Stimulated activated CD4-positive, alpha-beta T cell treated with anti-CD3 and anti-CD28 coated beads, Interleukin-1b, Interleukin-23, amount 100 ng/mL, for 48 hours (primary cell): ENCODE measurements around the gene C6orf62.
"Not testable (repeated sequence)": the region's sequence is repeated elsewhere in the genome, so short reads cannot be mapped to it uniquely, and the experiment has no call there.

Experiments
- DNase-seq: peaks from one replicate; pipeline ENCODE4 v3.0.0-alpha.2; 2020

C6orf62 gene

DNA sequence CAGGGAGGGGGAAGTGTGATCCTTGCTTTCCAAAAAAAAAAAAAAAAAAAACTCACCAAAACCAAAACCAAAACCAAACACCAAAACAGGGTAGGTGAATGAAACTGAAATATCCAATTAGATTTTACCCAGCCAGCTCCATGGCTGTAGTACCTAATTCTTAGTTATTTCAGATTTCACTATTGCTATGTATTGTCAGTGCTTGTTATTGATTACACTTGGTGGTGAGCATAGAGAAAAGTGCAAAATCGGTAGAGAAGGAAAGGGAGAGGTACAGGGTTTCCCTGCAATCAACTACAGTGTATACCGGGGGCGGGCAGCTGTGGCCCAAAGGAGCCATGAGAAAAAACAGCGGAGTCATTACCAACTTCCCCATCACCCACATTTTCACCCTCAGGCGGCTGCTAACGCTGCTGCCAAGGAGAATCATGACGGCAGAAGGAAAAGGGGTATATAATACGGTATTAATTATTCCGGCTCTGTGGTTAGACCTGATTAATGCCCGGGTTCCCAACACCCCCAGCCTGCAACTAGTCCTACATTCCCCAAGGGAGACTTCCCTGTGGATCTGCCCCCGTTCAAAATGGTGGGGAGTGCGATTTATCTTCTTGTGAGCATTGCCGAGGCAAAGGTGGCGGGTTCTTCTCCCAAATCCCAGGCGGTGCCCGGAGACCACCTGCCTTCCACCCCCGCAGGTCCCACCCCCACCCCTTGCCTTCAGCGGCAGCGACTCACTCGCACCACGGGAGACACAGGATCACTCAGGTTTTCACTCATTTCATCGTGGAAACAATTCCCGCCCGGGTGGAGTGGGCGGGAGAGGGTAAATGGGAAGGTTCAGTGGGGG lies at the start of gene C6orf62:
C6orf62 (minus strand) TSS at position 30 of the 847 bp plus-strand sequence. CDS start 486 bp downstream, outside the sequence.
- DNase-seq = peak; percentile 76

GRCh38 chr6:24768361-24768760 lies 49.4 kb upstream of the C6orf62 start:
- DNase-seq = no peak

- DNase-seq = no peak
Observed at GRCh38 chr6:24766680-24767462, 47.9 kb upstream of the C6orf62 start.

DNA sequence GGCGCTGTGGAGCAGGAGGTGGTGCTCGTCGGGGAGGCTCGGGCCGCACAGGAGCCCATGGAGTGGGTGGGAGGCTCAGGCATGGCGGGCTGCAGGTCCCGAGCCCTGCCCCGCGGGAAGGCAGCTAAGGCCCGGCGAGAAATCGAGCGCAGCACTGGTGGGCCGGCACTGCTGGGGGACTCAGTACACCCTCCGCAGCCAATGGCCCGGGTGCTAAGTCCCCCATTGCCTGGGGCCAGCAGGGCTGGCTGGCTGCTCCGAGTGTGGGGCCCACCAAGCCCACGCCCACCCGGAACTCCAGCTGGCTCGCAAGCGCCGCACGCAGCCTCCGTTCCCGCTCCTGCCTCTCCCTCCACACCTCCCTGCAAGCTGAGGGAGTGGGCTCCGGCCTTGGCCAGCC lies 47.0 kb upstream of the C6orf62 start:
- not testable (repeated sequence) for DNase-seq

DNA sequence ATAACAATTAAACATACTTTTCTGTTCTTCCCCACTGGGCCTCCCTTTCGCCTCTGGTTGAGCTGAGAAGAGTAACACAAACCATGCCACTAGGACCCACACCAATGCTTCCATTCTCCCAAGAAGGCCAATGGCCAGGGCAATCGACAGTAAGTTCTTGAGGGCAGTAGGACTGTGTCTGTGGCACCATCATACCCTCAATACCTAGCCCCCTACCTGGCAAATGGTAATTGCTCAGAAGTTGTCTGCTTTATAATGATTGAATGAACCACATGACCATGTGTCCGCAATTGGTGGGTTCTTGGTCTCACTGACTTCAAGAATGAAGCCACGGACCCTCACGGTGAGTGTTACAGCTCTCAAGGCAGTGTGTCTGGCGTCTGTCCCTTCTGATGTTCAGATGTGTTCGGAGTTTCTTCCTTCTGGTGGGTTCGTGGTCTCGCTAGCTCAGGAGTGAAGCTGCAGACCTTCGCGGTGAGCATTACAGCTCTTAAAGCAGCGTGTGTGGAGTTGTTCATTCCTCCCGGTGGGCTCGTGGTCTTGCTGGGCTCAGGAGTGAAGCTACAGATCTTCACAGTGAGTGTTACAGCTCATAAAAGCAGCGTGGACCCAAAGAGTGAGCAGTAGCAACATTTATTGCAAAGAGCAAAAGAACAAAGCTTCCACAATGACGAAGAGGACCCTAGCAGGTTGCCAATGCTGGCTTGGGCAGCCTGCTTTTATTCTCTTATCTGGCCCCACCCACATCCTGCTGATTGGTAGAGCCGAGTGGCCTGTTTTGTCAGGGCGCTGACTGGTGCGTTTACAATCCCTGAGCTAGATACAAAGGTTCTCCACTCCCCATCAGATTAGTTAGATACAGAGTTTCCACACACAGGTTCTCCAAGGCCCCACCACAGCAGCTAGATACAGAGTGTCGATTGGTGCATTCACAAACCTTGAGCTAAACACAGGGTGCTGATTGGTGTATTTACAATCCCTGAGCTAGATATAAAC lies 46.2 kb upstream of the C6orf62 start:
- DNase-seq = not testable (repeated sequence)

DNA sequence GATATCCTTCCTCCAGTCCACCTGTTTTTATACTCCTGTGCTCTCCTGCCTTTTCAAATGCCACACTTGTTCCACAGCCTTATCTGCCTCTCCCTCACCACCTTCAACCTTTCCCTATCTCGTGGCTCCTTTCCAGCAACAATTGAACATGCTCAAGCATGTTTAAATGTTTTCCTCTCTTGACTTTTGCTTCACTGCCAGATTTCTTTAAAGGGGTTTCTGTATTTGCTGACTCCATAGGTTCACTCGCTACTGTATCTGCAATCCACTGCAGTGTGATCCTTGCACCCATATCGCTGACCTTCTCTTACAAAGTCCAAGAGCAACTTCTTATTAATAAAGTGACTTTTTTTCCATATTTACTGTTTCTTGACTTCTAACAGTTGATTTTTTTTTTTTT lies 44.6 kb upstream of the C6orf62 start:
- no peak for DNase-seq

GRCh38 chr6:24761851-24762250 lies 42.9 kb upstream of the C6orf62 start:
- no peak for DNase-seq

- DNase-seq = no peak
Observed at GRCh38 chr6:24761193-24761835, 42.4 kb upstream of the C6orf62 start.

DNA sequence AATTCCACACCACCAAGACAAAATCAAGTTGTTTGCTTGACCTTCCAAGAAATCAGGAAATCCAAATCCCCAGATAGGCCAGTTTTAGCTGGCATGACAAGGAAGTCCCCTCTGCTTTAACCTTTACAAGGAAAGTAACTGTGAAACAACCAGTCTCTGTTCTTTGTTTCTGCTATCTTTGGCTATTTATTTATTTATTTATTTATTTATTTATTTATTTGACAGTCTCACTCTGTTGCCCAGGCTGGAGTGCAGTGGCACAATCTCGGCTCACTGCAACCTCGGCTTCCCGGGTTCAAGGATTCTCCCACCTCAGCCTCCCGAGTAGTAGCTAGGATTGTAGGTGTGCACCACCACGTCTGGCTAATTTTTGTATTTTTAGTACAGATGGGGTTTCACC lies 41.3 kb upstream of the C6orf62 start:
- no peak for DNase-seq

GRCh38 chr6:24759718-24760117 lies 40.8 kb upstream of the C6orf62 start:
- no peak for DNase-seq

DNA sequence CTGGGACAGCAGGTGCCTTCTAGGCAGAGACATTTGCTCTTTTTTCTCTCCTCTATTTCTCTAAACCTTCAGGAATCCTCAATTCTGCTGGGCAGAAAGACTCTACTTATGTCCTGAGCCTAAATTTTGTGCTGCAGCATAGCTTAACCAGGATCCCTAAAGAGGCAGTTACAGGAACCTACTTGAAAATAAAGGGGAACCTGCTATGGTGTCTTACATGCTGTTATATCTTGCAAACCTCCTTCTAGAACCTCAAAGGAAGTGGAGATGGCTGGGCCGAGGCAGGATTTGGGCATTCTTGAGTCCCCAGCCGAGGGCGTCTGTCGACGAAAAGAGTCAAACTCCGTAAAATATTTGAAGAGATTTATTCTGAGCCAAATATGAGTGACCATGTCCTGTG lies 38.7 kb upstream of the C6orf62 start:
- no peak for DNase-seq

DNA sequence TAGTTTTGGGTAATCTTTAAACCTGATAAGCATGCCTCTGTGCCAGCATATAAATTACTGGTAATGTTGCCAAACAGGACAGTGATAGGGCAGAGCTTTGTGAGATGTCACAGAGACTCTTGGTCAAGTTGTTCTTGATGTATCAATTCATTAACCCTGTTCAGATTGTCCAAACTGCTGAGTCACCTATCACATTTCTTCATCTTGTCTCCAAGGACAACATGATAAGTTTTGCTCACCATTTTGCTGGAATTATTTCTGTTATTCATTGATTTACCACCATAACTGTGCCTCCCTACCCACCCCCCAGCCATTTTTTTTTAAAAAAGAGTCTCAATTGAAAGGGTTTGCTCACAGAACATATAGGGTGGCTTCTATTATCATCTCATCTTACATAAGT lies 36.3 kb upstream of the C6orf62 start:
- no peak for DNase-seq

DNA sequence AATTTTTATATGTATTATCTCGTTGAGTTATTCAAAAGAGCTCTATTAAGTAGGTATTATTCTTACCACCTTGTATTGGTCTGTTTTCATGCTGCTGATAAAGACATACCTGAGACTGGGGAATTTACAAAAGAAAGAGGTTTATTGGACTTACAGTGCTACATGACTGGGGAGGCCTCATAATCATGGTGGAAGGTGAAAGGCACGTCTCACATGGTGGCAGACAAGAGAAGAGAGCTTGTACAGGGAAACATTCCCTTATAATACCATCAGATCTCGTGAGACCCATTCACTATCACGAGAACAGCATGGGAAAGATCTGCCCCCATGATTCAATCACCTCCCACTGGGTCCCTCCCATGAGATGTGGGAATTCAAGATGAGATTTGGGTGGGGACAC lies 35.4 kb upstream of the C6orf62 start:
- not testable (repeated sequence) for DNase-seq

DNA sequence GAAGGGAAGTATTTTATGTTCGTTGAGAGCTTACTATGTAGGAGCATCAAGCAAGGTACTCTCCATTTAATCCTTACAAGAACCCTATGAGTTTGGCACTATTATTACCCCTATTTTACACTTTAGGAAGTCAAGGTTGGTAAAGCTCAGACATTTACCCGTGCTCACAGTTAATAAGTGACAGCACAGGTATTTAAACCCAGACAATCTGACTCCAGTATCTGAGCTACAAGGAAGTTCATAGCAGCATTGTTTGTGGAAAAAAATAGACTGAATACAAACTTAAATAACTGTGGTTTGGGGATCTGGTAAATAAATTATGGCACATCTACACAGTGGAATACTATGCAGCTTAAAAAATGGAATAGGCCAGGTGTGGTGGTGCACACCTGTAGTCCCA lies 34.6 kb upstream of the C6orf62 start:
- DNase-seq = no peak

DNA sequence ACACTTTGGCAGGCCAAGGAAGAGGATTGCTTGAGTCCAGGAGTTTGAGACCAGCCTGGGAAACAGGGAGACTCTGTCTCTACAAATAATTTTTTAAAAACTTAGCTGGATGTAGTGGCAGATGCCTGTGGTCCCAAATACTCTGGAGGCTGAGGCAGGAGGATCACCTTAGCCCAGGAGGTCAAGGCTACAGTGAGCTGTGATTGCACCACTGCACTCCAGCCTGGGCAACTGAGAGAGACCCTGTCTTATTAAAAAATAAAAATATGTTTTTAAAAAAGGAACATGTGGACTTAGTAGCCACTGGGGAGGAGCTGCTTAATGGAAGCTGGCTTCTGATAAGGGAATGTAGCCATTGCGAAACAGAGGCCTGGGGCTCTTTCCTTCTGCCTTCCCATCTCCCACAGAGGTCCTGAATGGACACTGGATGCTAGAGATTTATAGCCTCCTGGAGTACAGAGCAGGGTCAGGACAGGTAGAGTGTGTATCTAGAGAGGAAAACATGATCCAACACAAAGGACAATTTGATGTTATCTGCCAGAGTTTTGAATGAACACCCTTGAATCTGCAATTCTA lies 34.1 kb upstream of the C6orf62 start:
- DNase-seq = no peak

DNA sequence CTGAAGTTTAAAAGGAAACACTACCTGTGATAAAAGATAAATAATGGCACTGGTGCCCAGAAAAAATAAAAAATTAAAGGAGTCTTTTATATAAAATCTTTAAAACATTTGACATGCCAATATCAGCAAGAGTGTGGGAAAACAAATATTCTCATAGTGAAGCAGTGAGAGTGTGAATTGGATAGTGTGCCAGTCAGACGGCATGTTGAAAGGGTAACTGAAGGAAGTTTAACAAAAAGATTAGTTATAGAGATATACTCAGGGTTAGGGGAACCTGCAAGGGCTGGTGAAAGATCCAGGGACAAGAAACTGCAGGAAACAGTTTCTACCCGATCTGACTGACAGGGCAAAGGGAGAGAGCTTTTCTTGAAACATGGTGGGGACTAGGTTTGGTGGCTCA lies 33.5 kb upstream of the C6orf62 start:
- no peak for DNase-seq

DNA sequence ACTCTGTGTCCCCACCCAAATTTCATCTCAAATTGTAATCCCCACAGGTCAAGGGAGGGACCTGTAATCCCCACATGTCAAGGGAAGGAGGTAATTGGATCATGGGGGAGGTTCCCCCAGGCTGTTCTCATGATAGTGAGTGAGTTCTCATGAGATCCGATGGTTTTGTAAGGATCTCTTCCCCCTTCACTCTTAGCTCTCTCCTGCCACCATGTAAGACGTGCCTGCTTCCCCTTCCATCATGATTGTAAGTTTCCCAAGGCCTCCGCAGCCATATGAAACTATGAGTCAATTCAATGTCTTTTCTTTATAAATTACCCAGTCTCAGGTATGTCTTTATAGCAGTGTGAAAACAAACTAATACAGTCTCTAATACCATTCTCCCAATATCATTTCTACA lies 31.9 kb upstream of the C6orf62 start:
- not testable (repeated sequence) for DNase-seq

GRCh38 chr6:24749297-24749696 lies 30.3 kb upstream of the C6orf62 start:
- no peak for DNase-seq

- no peak for DNase-seq
Observed at GRCh38 chr6:24744911-24745310, 26.0 kb upstream of the C6orf62 start.

DNA sequence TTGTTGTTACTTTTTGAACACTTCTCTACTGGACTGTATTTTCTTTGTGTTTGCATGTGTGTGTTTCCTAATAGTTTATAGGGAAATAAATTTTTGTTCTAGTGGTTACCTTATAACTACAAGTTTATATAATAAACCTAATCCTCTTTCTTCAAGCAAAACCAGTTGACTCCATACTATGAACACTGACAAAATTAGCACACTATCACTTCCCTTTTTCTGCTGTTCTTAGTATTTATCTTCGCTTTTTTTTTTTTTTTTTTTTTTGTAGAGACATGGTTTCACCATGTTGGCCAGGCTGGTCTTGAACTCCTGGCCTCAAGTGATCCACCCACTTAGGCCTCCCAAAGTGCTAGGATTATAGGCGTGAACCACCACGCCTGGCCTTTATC lies 25.0 kb upstream of the C6orf62 start:
- DNase-seq = no peak

DNA sequence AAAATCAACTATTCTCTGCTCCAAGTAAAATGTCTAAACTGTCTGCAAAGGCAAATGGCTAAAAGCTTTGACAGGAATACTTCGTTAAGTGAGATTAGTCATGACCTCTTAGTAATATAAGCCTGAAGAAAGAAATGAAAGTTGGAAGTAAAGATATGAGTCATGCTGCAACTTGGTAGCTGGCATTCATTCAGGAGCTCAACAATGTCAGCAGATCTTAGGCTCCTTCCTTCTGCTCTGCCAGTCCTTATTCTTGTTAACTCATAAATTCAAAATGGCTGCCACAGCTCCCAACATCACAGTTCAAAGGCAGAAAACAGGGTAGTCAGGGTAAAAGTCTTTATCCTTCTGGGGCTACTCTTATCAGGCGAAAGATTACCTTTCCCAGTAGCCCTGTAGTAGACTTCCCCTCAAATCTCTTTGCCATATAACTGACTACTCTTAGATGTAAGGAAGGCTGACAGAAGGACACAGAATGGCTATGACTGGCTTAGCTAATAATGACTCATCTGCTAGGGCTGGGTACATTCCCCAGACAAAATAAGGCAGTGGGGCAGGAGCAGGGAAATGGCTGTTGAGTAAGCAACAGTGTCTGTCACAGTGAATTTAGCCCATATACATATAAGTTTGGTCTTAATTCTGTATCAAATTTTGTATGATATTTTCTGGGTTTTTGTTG lies 24.4 kb upstream of the C6orf62 start:
- peak; percentile 58 for DNase-seq
